Measurements from ENCODE around the gene HECTD4. TPM values are rescaled to one million over a fixed set of nuclear protein-coding genes. Genes with fewer than 3 reads are reported as not detected.

HECTD4 gene
- total RNA-seq, 1 experiment from 2014 or later, result 31.2 TPM

GRCh38 chr12:112317481-112317880 is 64.8 kb downstream of the HECTD4 start:
- intact Hi-C loops (cut with micrococcal nuclease), result no loop called here
- no peak for ATAC-seq
- no peaks in the 10 kb centered on the region; a peak in 1 of 4 replicates for H3K36me3 ChIP-seq (ENCODE audit: control insufficient read depth in 1 of 2, insufficient read depth in 2 of 2, low read length in 2 of 2)
- H3K9me2 ChIP-seq (ENCODE audit: insufficient read depth), result no peaks in the 10 kb centered on the region
- H3K9ac ChIP-seq (ENCODE audit: low read length), result no peak overlapping the region
- H3K9me3 ChIP-seq (ENCODE audit: control insufficient read depth in 1 of 2, insufficient read depth in 1 of 2, low read depth in 1 of 2, low read length in 2 of 2), result no peaks in the 10 kb centered on the region
- no peaks in the 10 kb centered on the region for H3K79me2 ChIP-seq (ENCODE audit: insufficient read depth, low read length)
- ChIA-PET POLR2A (no interaction called here), CTCF (no interaction called here), RAD21 (ENCODE audit: low non-redundant PET in 1 of 2, low total read pairs in 2 of 2, uncharacterized antibody in 2 of 2, unreplicated experiment in 2 of 2) (no interaction called here)
- H3K4me2 ChIP-seq (ENCODE audit: low read length), result no peak overlapping the region
- H3K4me1 ChIP-seq (ENCODE audit: control insufficient read depth in 1 of 2, insufficient read depth in 2 of 2, low read length in 2 of 2), result no peaks in the 10 kb centered on the region
- no peak for DNase-seq (ENCODE audit: low read depth, low spot score)
- BruUV-seq (replicated peaks), result no TSS peak
- H4K20me1 ChIP-seq (ENCODE audit: insufficient read depth), result no peaks in the 10 kb centered on the region
- no peak overlapping the region for H2AFZ ChIP-seq (ENCODE audit: low read depth, low read length, poor library complexity, severe bottlenecking)
- no peaks in the 10 kb centered on the region for H3K27me3 ChIP-seq (ENCODE audit: insufficient read depth, low read length)
- TF ChIP-seq EZH2 (IDR thresholded peaks at IDR 0.05) (no peak), EGR1 (IDR thresholded peaks at IDR 0.05; ENCODE audit: low read depth) (no peak), FOSL1 (IDR thresholded peaks at IDR 0.05; ENCODE audit: low read depth) (no peak), ATF3 (IDR thresholded peaks at IDR 0.05) (no peak), SP1 (IDR thresholded peaks at IDR 0.05; ENCODE audit: low read depth) (no peak), ZBTB33 (IDR thresholded peaks at IDR 0.05; ENCODE audit: extremely low read depth, insufficient replicate concordance, low read length) (no peak)
- no peak overlapping the region for H3K27ac ChIP-seq (ENCODE audit: low read depth, low read length)
- H3K4me3 ChIP-seq (replicated peaks in 1 of 2; ENCODE audit: low read depth in 1 of 2, low read length in 2 of 2), result no peak overlapping the region

- ChIA-PET POLR2A (no interaction called here), RAD21 (ENCODE audit: low non-redundant PET in 1 of 2, low total read pairs in 2 of 2, uncharacterized antibody in 2 of 2, unreplicated experiment in 2 of 2) (no interaction called here), CTCF (no interaction called here)
- Histone ChIP-seq H3K4me3 (replicated peaks in 1 of 2; ENCODE audit: low read depth in 1 of 2, low read length in 2 of 2) (no peak overlapping the region), H3K4me2 (ENCODE audit: low read length) (no peak overlapping the region), H3K27ac (ENCODE audit: low read depth, low read length) (no peak overlapping the region), H4K20me1 (ENCODE audit: insufficient read depth) (no peaks in the 10 kb centered on the region), H3K79me2 (ENCODE audit: insufficient read depth, low read length) (no peaks in the 10 kb centered on the region), H3K4me1 (ENCODE audit: control insufficient read depth in 1 of 2, insufficient read depth in 2 of 2, low read length in 2 of 2) (no peaks in the 10 kb centered on the region), H3K36me3 (ENCODE audit: control insufficient read depth in 1 of 2, insufficient read depth in 2 of 2, low read length in 2 of 2) (no peaks in the 10 kb centered on the region; a peak in 1 of 4 replicates), H3K9me2 (ENCODE audit: insufficient read depth) (no peaks in the 10 kb centered on the region), H3K27me3 (ENCODE audit: insufficient read depth, low read length) (no peaks in the 10 kb centered on the region), H3K9me3 (ENCODE audit: control insufficient read depth in 1 of 2, insufficient read depth in 1 of 2, low read depth in 1 of 2, low read length in 2 of 2) (no peaks in the 10 kb centered on the region), H2AFZ (ENCODE audit: low read depth, low read length, poor library complexity, severe bottlenecking) (no peak overlapping the region), H3K9ac (ENCODE audit: low read length) (no peak overlapping the region)
- TF ChIP-seq SP1 (IDR thresholded peaks at IDR 0.05; ENCODE audit: low read depth), result no peak
- no peak for TF ChIP-seq ZBTB33 (IDR thresholded peaks at IDR 0.05; ENCODE audit: extremely low read depth, insufficient replicate concordance, low read length)
- no peak for TF ChIP-seq TCF7L2 (IDR thresholded peaks at IDR 0.05; ENCODE audit: borderline replicate concordance, extremely low read depth, insufficient read depth, insufficient read length)
- TF ChIP-seq POLR2A (IDR thresholded peaks at IDR 0.05; ENCODE audit: borderline replicate concordance, extremely low read depth, insufficient read depth, insufficient read length), result no peak
- no peak for TF ChIP-seq ELF1 (IDR thresholded peaks at IDR 0.05; ENCODE audit: borderline replicate concordance, low read depth)
- no peak for TF ChIP-seq POLR2AphosphoS5 (IDR thresholded peaks at IDR 0.05; ENCODE audit: low read depth, low read length)
- TF ChIP-seq ZNF274 (IDR thresholded peaks at IDR 0.05; ENCODE audit: low read depth, low read length), result no peak
- ATAC-seq, result no peak
- intact Hi-C loops (cut with micrococcal nuclease), result no loop called here
- DNase-seq (ENCODE audit: low read depth, low spot score), result no peak
- BruUV-seq (replicated peaks), result no TSS peak
These were observed 67.2 kb downstream of the HECTD4 start for GRCh38 chr12:112314981-112315380.
